ENCODE data around the gene DAPK2.

The DAPK2 gene

DNA sequence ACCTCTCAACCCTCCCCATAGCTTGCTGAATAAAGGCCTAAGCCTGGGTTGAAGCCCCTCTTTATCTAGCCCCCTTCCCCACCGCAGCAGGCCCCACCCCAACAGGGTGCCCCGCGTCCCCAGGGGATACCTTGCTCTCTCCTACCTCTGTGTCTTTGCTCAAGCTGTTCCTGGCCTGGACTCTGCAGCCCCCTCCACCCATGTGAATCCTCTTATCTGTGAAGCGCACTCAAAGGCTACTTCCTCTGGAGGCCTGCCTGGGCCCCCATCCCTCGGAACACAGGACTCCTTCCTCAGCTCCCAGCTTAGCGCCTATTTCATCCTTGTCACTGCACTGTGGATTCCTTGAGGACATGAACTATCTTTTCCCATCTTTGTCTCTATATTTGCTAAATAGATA, 151.1 kb downstream of the DAPK2 start:
- Histone ChIP-seq H4K12ac (ENCODE audit: low read depth, low read length) (no peak overlapping the region), H3K79me1 (ENCODE audit: low read length) (no peaks in the 10 kb centered on the region), H3K9me3 (ENCODE audit: insufficient read depth, low read depth, low read length) (no peaks in the 10 kb centered on the region), H3K27ac (ENCODE audit: low read depth, low read length) (no peak overlapping the region), H3K4me2 (ENCODE audit: low read length) (no peak overlapping the region), H3K79me2 (ENCODE audit: control insufficient read depth, insufficient read depth, low read length, poor library complexity) (no peaks in the 10 kb centered on the region), H3K9ac (ENCODE audit: low read length) (no peak overlapping the region), H3K4me3 (ENCODE audit: low read depth, low read length) (no peak overlapping the region), H2AFZ (ENCODE audit: insufficient read depth, low read length, poor library complexity) (no peak overlapping the region), H3K36me3 (ENCODE audit: control insufficient read depth in 1 of 2, insufficient read depth in 2 of 2, low read length in 2 of 2) (no peaks in the 10 kb centered on the region), H2BK5ac (ENCODE audit: low read depth, low read length, poor library complexity) (no peak overlapping the region), H2BK12ac (ENCODE audit: low read length) (no peak overlapping the region), H3K18ac (ENCODE audit: low read length) (no peak overlapping the region), H3K27me3 (ENCODE audit: insufficient read depth, low read length) (no peaks in the 10 kb centered on the region), H4K8ac (ENCODE audit: low read depth, low read length) (no peak overlapping the region), H3K14ac (ENCODE audit: low read length) (no peak overlapping the region), H3K4me1 (ENCODE audit: control insufficient read depth in 1 of 2, insufficient read depth in 2 of 2, low read length in 2 of 2) (peaks cover 12% of the 10 kb centered on the region in 2 experiments), H3K4ac (ENCODE audit: low read depth, low read length) (no peak overlapping the region), H2AK5ac (ENCODE audit: low read length) (no peak overlapping the region), H4K91ac (ENCODE audit: low read depth, low read length) (no peak overlapping the region), H3K23ac (ENCODE audit: low read length) (no peak overlapping the region), H2BK120ac (ENCODE audit: insufficient read depth, low read length, poor library complexity) (no peak overlapping the region)
- DNase-seq: no peak
- WGBS (ENCODE audit: extremely low coverage, insufficient coverage, insufficient read length): no CpG with 5 or more reads among the region's 6 CpGs

GRCh38 chr15:63894662-63894949, 151.7 kb downstream of the DAPK2 start:
- H3K4me1 ChIP-seq (ENCODE audit: control insufficient read depth in 1 of 2, insufficient read depth in 2 of 2, low read length in 2 of 2): peaks cover 12 to 15% of the 10 kb centered on the region in 2 experiments
- no peak overlapping the region for H4K91ac ChIP-seq (ENCODE audit: low read depth, low read length)
- no peak overlapping the region for H3K4me2 ChIP-seq (ENCODE audit: low read length)
- DNase-seq: no peak
- H3K14ac ChIP-seq (ENCODE audit: low read length): no peak overlapping the region
- H2BK12ac ChIP-seq (ENCODE audit: low read length): no peak overlapping the region
- no peak overlapping the region for H3K9ac ChIP-seq (ENCODE audit: low read length)
- no peak overlapping the region for H4K12ac ChIP-seq (ENCODE audit: low read depth, low read length)
- no peaks in the 10 kb centered on the region for H3K36me3 ChIP-seq (ENCODE audit: control insufficient read depth in 1 of 2, insufficient read depth in 2 of 2, low read length in 2 of 2)
- no peak overlapping the region for H3K18ac ChIP-seq (ENCODE audit: low read length)
- H3K23ac ChIP-seq (ENCODE audit: low read length): no peak overlapping the region
- H2AK5ac ChIP-seq (ENCODE audit: low read length): no peak overlapping the region
- H3K4ac ChIP-seq (ENCODE audit: low read depth, low read length): no peak overlapping the region
- no peak overlapping the region for H3K4me3 ChIP-seq (ENCODE audit: low read depth, low read length)
- no peak overlapping the region for H2BK5ac ChIP-seq (ENCODE audit: low read depth, low read length, poor library complexity)
- H3K27ac ChIP-seq (ENCODE audit: low read depth, low read length): no peak overlapping the region
- no CpG with 5 or more reads among the region's 6 CpGs for WGBS (ENCODE audit: extremely low coverage, insufficient coverage, insufficient read length)
- no peak overlapping the region for H4K8ac ChIP-seq (ENCODE audit: low read depth, low read length)
- H3K79me2 ChIP-seq (ENCODE audit: control insufficient read depth, insufficient read depth, low read length, poor library complexity): no peaks in the 10 kb centered on the region
- H3K79me1 ChIP-seq (ENCODE audit: low read length): no peaks in the 10 kb centered on the region
- H2BK120ac ChIP-seq (ENCODE audit: insufficient read depth, low read length, poor library complexity): no peak overlapping the region
- H3K9me3 ChIP-seq (ENCODE audit: insufficient read depth, low read depth, low read length): no peaks in the 10 kb centered on the region
- no peak overlapping the region for H2AFZ ChIP-seq (ENCODE audit: insufficient read depth, low read length, poor library complexity)
- H3K27me3 ChIP-seq (ENCODE audit: insufficient read depth, low read length): no peaks in the 10 kb centered on the region

- H3K4me2 ChIP-seq (ENCODE audit: low read length): no peak overlapping the region
- H3K23ac ChIP-seq (ENCODE audit: low read length): no peak overlapping the region
- no peak overlapping the region for H4K12ac ChIP-seq (ENCODE audit: low read depth, low read length)
- H3K79me2 ChIP-seq (ENCODE audit: control insufficient read depth, insufficient read depth, low read length, poor library complexity): no peaks in the 10 kb centered on the region
- no peaks in the 10 kb centered on the region for H3K9me3 ChIP-seq (ENCODE audit: insufficient read depth, low read depth, low read length)
- H2AK5ac ChIP-seq (ENCODE audit: low read length): no peak overlapping the region
- H3K27me3 ChIP-seq (ENCODE audit: insufficient read depth, low read length): no peaks in the 10 kb centered on the region
- no peak for DNase-seq
- no peak overlapping the region for H3K27ac ChIP-seq (ENCODE audit: low read depth, low read length)
- H2BK5ac ChIP-seq (ENCODE audit: low read depth, low read length, poor library complexity): no peak overlapping the region
- H3K9ac ChIP-seq (ENCODE audit: low read length): no peak overlapping the region
- H3K18ac ChIP-seq (ENCODE audit: low read length): no peak overlapping the region
- no CpG with 5 or more reads among the region's 12 CpGs for WGBS (ENCODE audit: extremely low coverage, insufficient coverage, insufficient read length)
- no peak overlapping the region for H2BK120ac ChIP-seq (ENCODE audit: insufficient read depth, low read length, poor library complexity)
- no peak overlapping the region for H4K8ac ChIP-seq (ENCODE audit: low read depth, low read length)
- H2BK12ac ChIP-seq (ENCODE audit: low read length): no peak overlapping the region
- no peak overlapping the region for H3K14ac ChIP-seq (ENCODE audit: low read length)
- no peaks in the 10 kb centered on the region for H3K36me3 ChIP-seq (ENCODE audit: control insufficient read depth in 1 of 2, insufficient read depth in 2 of 2, low read length in 2 of 2)
- no peak overlapping the region for H2AFZ ChIP-seq (ENCODE audit: insufficient read depth, low read length, poor library complexity)
- no peak overlapping the region for H4K91ac ChIP-seq (ENCODE audit: low read depth, low read length)
- no peak overlapping the region for H3K4me3 ChIP-seq (ENCODE audit: low read depth, low read length)
- no peak overlapping the region for H3K4ac ChIP-seq (ENCODE audit: low read depth, low read length)
- H3K79me1 ChIP-seq (ENCODE audit: low read length): no peaks in the 10 kb centered on the region
- H3K4me1 ChIP-seq (ENCODE audit: control insufficient read depth in 1 of 2, insufficient read depth in 2 of 2, low read length in 2 of 2): peaks cover 12 to 15% of the 10 kb centered on the region in 2 experiments
Measured at GRCh38 chr15:63893866-63894661, 152.2 kb downstream of the DAPK2 start.

- Histone ChIP-seq H3K27me3 (ENCODE audit: insufficient read depth, low read length) (no peaks in the 10 kb centered on the region), H2BK5ac (ENCODE audit: low read depth, low read length, poor library complexity) (no peak overlapping the region), H3K14ac (ENCODE audit: low read length) (no peak overlapping the region), H3K4me3 (ENCODE audit: low read depth, low read length) (no peak overlapping the region), H3K36me3 (ENCODE audit: control insufficient read depth in 1 of 2, insufficient read depth in 2 of 2, low read length in 2 of 2) (no peaks in the 10 kb centered on the region), H3K9ac (ENCODE audit: low read length) (no peak overlapping the region), H3K79me2 (ENCODE audit: control insufficient read depth, insufficient read depth, low read length, poor library complexity) (no peaks in the 10 kb centered on the region), H3K4me2 (ENCODE audit: low read length) (no peak overlapping the region), H2AFZ (ENCODE audit: insufficient read depth, low read length, poor library complexity) (no peak overlapping the region), H3K18ac (ENCODE audit: low read length) (no peak overlapping the region), H2AK5ac (ENCODE audit: low read length) (no peak overlapping the region), H4K12ac (ENCODE audit: low read depth, low read length) (no peak overlapping the region), H2BK120ac (ENCODE audit: insufficient read depth, low read length, poor library complexity) (no peak overlapping the region), H4K91ac (ENCODE audit: low read depth, low read length) (no peak overlapping the region), H3K79me1 (ENCODE audit: low read length) (no peaks in the 10 kb centered on the region), H3K4ac (ENCODE audit: low read depth, low read length) (no peak overlapping the region), H2BK12ac (ENCODE audit: low read length) (no peak overlapping the region), H3K23ac (ENCODE audit: low read length) (no peak overlapping the region), H3K9me3 (ENCODE audit: insufficient read depth, low read depth, low read length) (no peaks in the 10 kb centered on the region), H4K8ac (ENCODE audit: low read depth, low read length) (no peak overlapping the region), H3K27ac (ENCODE audit: low read depth, low read length) (no peak overlapping the region), H3K4me1 (ENCODE audit: control insufficient read depth in 1 of 2, insufficient read depth in 2 of 2, low read length in 2 of 2) (peaks cover 12 to 15% of the 10 kb centered on the region in 2 experiments)
- no CpG with 5 or more reads among the region's 11 CpGs for WGBS (ENCODE audit: extremely low coverage, insufficient coverage, insufficient read length)
- peak; percentile 14 to 42 for DNase-seq
Measured at GRCh38 chr15:63892794-63893441, 153.4 kb downstream of the DAPK2 start.
